SK-N-MC (cell line): ENCODE data around the gene KIAA0825.

ENCODE experiments used
- DNase-seq: peaks from one replicate; pipeline ENCODE4 v3.0.0-alpha.2; 2011; ENCODE audit warnings: low read depth, low spot score
- H3K27ac ChIP-seq: fragments of 200-600 bp; sonication (generic); 2 replicates; pipeline ENCODE4 v1.5.1; 2016; ENCODE audit warnings: mixed run types
- H3K36me3 ChIP-seq: fragments of 200-600 bp; sonication (generic); 2 replicates; pipeline ENCODE4 v1.6.1; 2017; ENCODE audit warnings: antibody characterized with exemption, low read length, mixed read lengths; ENCODE audit not compliant: insufficient read depth
- H3K4me3 ChIP-seq: fragments of 200-600 bp; sonication (generic); 2 replicates; pipeline ENCODE4 v1.5.1; 2016
- H3K9ac ChIP-seq: fragments of 200-600 bp; sonication (generic); 2 replicates; pipeline ENCODE4 v1.8.0; 2017; ENCODE audit warnings: mixed run types, mixed read lengths; ENCODE audit not compliant: insufficient read length
- H3K9me3 ChIP-seq: fragments of 200-600 bp; sonication (generic); 2 replicates; pipeline ENCODE4 v1.6.1; 2017; ENCODE audit warnings: low read depth, mild to moderate bottlenecking, antibody characterized with exemption, low read length, moderate library complexity, mixed read lengths
- EZH2 ChIP-seq: fragments of 200-600 bp; sonication (generic); IDR thresholded peaks from one replicate; pipeline ENCODE4 v1.6.1; 2017; ENCODE audit warnings: antibody characterized with exemption
- FOXP2 ChIP-seq: optimal IDR thresholded peaks from 2 replicates; pipeline ENCODE3; 2011; ENCODE audit warnings: mild to moderate bottlenecking, moderate library complexity; ENCODE audit not compliant: insufficient read depth; ENCODE audit errors: extremely low read length, control extremely low read depth
- POLR2AphosphoS5 ChIP-seq: IDR thresholded peaks from 2 replicates; pipeline ENCODE4 v1.6.1; 2012; ENCODE audit warnings: mild to moderate bottlenecking, low read depth, low read length, borderline replicate concordance

Gene KIAA0825

GRCh38 chr5:94353605-94354004, 264.8 kb downstream of the KIAA0825 start:
- TF ChIP-seq FOXP2 (no peak), EZH2 (no peak), POLR2AphosphoS5 (no peak)
- Histone ChIP-seq H3K9me3 (no peaks in the 10 kb centered on the region), H3K4me3 (no peak overlapping the region), H3K27ac (no peak overlapping the region), H3K9ac (no peak overlapping the region), H3K36me3 (no peaks in the 10 kb centered on the region)
- no peak for DNase-seq

GRCh38 chr5:94347130-94347529, 271.3 kb downstream of the KIAA0825 start:
- Histone ChIP-seq H3K9me3 (no peaks in the 10 kb centered on the region), H3K9ac (no peak overlapping the region), H3K4me3 (no peak overlapping the region), H3K36me3 (no peaks in the 10 kb centered on the region), H3K27ac (no peak overlapping the region)
- TF ChIP-seq FOXP2 (no peak), POLR2AphosphoS5 (no peak), EZH2 (no peak)
- DNase-seq: no peak

- no peak for TF ChIP-seq FOXP2
- no peak for TF ChIP-seq POLR2AphosphoS5
- no peak for TF ChIP-seq EZH2
- H3K27ac ChIP-seq: no peak overlapping the region
- H3K9ac ChIP-seq: no peak overlapping the region
- DNase-seq: no peak
- no peaks in the 10 kb centered on the region for H3K9me3 ChIP-seq
- H3K36me3 ChIP-seq: no peaks in the 10 kb centered on the region
- H3K4me3 ChIP-seq: no peak overlapping the region
These were observed 273.1 kb downstream of the KIAA0825 start for GRCh38 chr5:94345257-94345656.

- DNase-seq: no peak
- no peak overlapping the region for H3K27ac ChIP-seq
- H3K4me3 ChIP-seq: no peak overlapping the region
- no peaks in the 10 kb centered on the region for H3K9me3 ChIP-seq
- H3K36me3 ChIP-seq: no peaks in the 10 kb centered on the region
- TF ChIP-seq POLR2AphosphoS5 (no peak), FOXP2 (no peak), EZH2 (no peak)
- no peak overlapping the region for H3K9ac ChIP-seq
These were observed 280.8 kb downstream of the KIAA0825 start for GRCh38 chr5:94337617-94338016.

- DNase-seq: no peak
- H3K9me3 ChIP-seq: no peaks in the 10 kb centered on the region
- TF ChIP-seq EZH2: no peak
- TF ChIP-seq POLR2AphosphoS5: no peak
- TF ChIP-seq FOXP2: no peak
- no peak overlapping the region for H3K9ac ChIP-seq
- H3K27ac ChIP-seq: no peak overlapping the region
- no peak overlapping the region for H3K4me3 ChIP-seq
- no peaks in the 10 kb centered on the region for H3K36me3 ChIP-seq
These were observed 282.5 kb downstream of the KIAA0825 start for GRCh38 chr5:94335936-94336335.

- H3K36me3 ChIP-seq: no peaks in the 10 kb centered on the region
- H3K9me3 ChIP-seq: no peaks in the 10 kb centered on the region; the same call in 1 of the 2 replicates
- no peak for TF ChIP-seq POLR2AphosphoS5
- TF ChIP-seq EZH2: no peak
- no peak for TF ChIP-seq FOXP2
- H3K9ac ChIP-seq: no peak overlapping the region
- no peak for DNase-seq
- no peak overlapping the region for H3K4me3 ChIP-seq
- H3K27ac ChIP-seq: no peak overlapping the region
These were observed 289.3 kb downstream of the KIAA0825 start for GRCh38 chr5:94329115-94329514.

- TF ChIP-seq POLR2AphosphoS5 (no peak), EZH2 (no peak), FOXP2 (no peak)
- Histone ChIP-seq H3K9me3 (no peaks in the 10 kb centered on the region; the same call in 1 of the 2 replicates), H3K9ac (no peak overlapping the region), H3K4me3 (no peak overlapping the region), H3K27ac (no peak overlapping the region), H3K36me3 (no peaks in the 10 kb centered on the region)
- no peak for DNase-seq
These were observed 291.8 kb downstream of the KIAA0825 start for GRCh38 chr5:94326586-94326985.

- Histone ChIP-seq H3K9me3 (no peaks in the 10 kb centered on the region), H3K9ac (no peak overlapping the region), H3K27ac (no peak overlapping the region), H3K36me3 (no peaks in the 10 kb centered on the region), H3K4me3 (no peak overlapping the region)
- no peak for DNase-seq
- no peak for TF ChIP-seq FOXP2
These were observed 301.2 kb downstream of the KIAA0825 start for GRCh38 chr5:94316916-94317838.

GRCh38 chr5:94314460-94315131, 303.8 kb downstream of the KIAA0825 start:
- H3K4me3 ChIP-seq: no peak overlapping the region
- H3K27ac ChIP-seq: no peak overlapping the region
- TF ChIP-seq EZH2: no peak
- no peak for TF ChIP-seq POLR2AphosphoS5
- TF ChIP-seq FOXP2: no peak
- no peaks in the 10 kb centered on the region for H3K36me3 ChIP-seq
- no peak for DNase-seq
- no peaks in the 10 kb centered on the region for H3K9me3 ChIP-seq
- no peak overlapping the region for H3K9ac ChIP-seq
